ENCODE results near the gene CYB561A3. TPM values are rescaled to one million over a fixed set of nuclear protein-coding genes. Genes with fewer than 3 reads are reported as not detected.
A peak's percentile ranks its signal among the peaks of the same experiment; 100 is the strongest.

The CYB561A3 gene
- total RNA-seq, 1 donor from 2014 or later = 47.2 TPM

DNA sequence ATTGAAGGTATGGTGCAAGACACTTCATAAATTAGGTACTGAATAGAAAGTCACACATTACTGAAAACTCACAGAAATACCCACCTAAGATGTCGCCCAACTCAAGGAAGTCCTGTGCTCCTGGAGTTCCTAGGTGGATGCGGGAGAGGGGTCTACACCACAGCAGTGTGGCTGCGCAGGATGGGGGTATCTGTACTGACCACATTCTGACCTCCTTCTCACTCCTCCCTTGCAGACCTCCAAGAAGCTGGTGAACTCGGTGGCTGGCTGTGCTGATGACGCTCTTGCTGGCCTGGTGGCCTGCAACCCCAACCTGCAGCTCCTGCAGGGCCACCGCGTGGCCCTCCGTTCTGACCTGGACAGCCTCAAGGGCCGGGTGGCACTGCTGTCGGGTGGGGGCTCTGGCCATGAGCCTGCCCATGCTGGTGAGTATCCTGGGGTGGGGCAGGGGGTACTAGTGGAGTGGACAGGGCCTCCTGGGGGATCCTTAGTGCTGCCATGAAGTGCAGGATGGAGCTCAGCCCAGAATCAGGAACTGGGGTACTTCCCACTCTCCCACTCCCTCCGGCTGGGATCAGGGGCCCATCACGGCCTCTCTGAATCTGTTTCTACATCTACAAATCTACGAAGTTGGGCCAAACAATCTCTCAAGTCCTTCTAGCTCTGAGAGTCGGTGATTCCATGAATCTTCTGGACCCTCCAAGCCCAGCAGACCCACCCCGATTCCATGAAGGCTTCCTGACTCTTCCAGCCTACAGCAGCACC lies 23.8 kb downstream of the CYB561A3 start:
- H3K9me3 ChIP-seq = no peaks in the 10 kb centered on the region
- ATAC-seq = no peak
- H3K27me3 ChIP-seq (ENCODE audit: low read depth) = no peaks in the 10 kb centered on the region
- intact Hi-C loops (cut with DNase I) = loop anchor here (10.0 kb wide), 1 partner anchor 57 kb away; the partner anchor contains the start of gene TMEM216
- no peak overlapping the region for H3K4me3 ChIP-seq
- peaks cover 26% of the 10 kb centered on the region for H3K4me1 ChIP-seq
- no peak overlapping the region for H3K27ac ChIP-seq
- DNase-seq = no peak
- H3K36me3 ChIP-seq = peaks cover 9% of the 10 kb centered on the region
- TF ChIP-seq, protein P1, sequence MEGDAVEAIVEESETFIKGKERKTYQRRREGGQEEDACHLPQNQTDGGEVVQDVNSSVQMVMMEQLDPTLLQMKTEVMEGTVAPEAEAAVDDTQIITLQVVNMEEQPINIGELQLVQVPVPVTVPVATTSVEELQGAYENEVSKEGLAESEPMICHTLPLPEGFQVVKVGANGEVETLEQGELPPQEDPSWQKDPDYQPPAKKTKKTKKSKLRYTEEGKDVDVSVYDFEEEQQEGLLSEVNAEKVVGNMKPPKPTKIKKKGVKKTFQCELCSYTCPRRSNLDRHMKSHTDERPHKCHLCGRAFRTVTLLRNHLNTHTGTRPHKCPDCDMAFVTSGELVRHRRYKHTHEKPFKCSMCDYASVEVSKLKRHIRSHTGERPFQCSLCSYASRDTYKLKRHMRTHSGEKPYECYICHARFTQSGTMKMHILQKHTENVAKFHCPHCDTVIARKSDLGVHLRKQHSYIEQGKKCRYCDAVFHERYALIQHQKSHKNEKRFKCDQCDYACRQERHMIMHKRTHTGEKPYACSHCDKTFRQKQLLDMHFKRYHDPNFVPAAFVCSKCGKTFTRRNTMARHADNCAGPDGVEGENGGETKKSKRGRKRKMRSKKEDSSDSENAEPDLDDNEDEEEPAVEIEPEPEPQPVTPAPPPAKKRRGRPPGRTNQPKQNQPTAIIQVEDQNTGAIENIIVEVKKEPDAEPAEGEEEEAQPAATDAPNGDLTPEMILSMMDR (IDR thresholded peaks at IDR 0.05) = no peak

DNA sequence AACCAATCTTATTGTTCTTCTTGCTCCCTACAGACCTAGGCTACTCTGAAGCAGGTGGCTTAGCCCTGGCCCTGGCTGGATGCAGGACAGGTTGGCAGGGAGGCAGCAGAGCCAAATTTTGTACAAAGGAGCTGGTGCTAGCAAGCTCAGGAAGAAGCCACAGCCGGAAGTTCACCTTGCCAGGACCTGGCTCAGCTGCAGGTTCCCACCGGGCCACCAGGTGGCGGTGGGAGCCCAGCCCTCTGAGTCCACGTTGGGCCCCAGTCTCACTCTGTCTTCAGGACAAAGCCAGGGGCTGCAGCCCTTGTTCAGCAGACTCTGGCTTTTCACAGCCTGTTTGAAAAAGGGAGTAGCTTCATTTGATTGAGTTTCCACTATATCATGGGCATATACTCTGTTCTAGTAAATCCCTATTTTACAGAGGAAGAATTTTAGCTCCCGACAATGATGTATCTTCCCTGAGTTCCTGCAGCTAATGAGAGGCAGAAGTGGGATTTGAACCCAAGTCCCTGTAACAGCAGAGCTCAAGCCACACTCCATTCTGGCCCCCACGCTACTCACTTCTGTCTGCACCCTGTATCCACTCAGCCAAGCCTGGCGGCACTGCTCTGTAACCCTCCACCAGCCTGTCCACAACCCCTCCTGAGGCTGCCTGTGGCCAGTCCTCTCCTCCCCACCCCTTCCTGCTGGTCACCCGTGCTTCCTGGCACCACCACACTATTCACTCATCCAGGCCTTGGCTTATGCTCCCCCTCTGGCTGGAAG lies 25.3 kb downstream of the CYB561A3 start:
- ATAC-seq = peak; percentile 75 to 79
- TF ChIP-seq, protein P1 (IDR thresholded peaks at IDR 0.05) = peak; percentile 97
- H3K36me3 ChIP-seq = no peaks in the 10 kb centered on the region
- peak; percentile 86 for DNase-seq
- peak overlapping the region; percentile 61 for H3K27ac ChIP-seq
- peaks cover 37% of the 10 kb centered on the region for H3K4me1 ChIP-seq
- intact Hi-C loops (cut with DNase I) = loop anchor here (10.0 kb wide), 1 partner anchor 58 kb away; the partner anchor contains the start of gene TMEM216
- H3K9me3 ChIP-seq = no peaks in the 10 kb centered on the region
- no peak overlapping the region for H3K4me3 ChIP-seq
- no peaks in the 10 kb centered on the region for H3K27me3 ChIP-seq (ENCODE audit: low read depth)

GRCh38 chr11:61335355-61335710 lies 26.3 kb downstream of the CYB561A3 start:
- H3K4me3 ChIP-seq = no peak overlapping the region
- no peaks in the 10 kb centered on the region for H3K27me3 ChIP-seq (ENCODE audit: low read depth)
- H3K27ac ChIP-seq = peak overlapping the region; percentile 61
- no peaks in the 10 kb centered on the region for H3K9me3 ChIP-seq
- DNase-seq (no peak), ATAC-seq (no peak)
- H3K36me3 ChIP-seq = no peaks in the 10 kb centered on the region
- intact Hi-C loops (cut with DNase I) = loop anchor here (10.0 kb wide), 1 partner anchor 59 kb away; the partner anchor contains the start of gene TMEM216
- H3K4me1 ChIP-seq = peaks cover 45% of the 10 kb centered on the region
- TF ChIP-seq, protein P1 (IDR thresholded peaks at IDR 0.05) = no peak

- DNase-seq = no peak
- Histone ChIP-seq H3K36me3 (peaks cover 4% of the 10 kb centered on the region), H3K9me3 (no peaks in the 10 kb centered on the region), H3K27ac (no peak overlapping the region), H3K27me3 (ENCODE audit: low read depth) (no peaks in the 10 kb centered on the region), H3K4me3 (no peak overlapping the region), H3K4me1 (peaks cover 45% of the 10 kb centered on the region)
- ATAC-seq = no peak
- intact Hi-C loops (cut with DNase I) = loop anchor here (10.0 kb wide), 1 partner anchor 60 kb away; the partner anchor contains the start of gene TMEM216
- TF ChIP-seq, protein P1 (IDR thresholded peaks at IDR 0.05) = no peak
Measured at GRCh38 chr11:61334434-61335354, 27.0 kb downstream of the CYB561A3 start.

Measured in lower lobe of right lung (tissue), 2 donors.